Measurements from ENCODE around the gene BSN. TPM values are rescaled to one million over a fixed set of nuclear protein-coding genes. Genes with fewer than 3 reads are reported as not detected.

The BSN gene
- total RNA-seq, 6 experiments from 2014 or later: 0.31 to 0.68 (median 0.50) TPM

GRCh38 chr3:49662021-49662420 is 107.7 kb downstream of the BSN start:
- no peak for DNase-seq
- Histone ChIP-seq H3K4me1 (peaks cover 0 to 24% (median 11%) of the 10 kb centered on the region in 4 donors), H3K9me3 (no peaks in the 10 kb centered on the region), H3K4me3 (no peak overlapping the region), H3K27me3 (no peaks in the 10 kb centered on the region), H3K27ac (no peak overlapping the region), H3K36me3 (no peaks in the 10 kb centered on the region)
- ATAC-seq: no peak
- intact Hi-C loops (cut with DNase I): no loop called here
- no peak for TF ChIP-seq CTCF (IDR thresholded peaks at IDR 0.05)
- no peak for TF ChIP-seq POLR2A (IDR thresholded peaks at IDR 0.05)
- 100% methylated on average over 1 of the region's 22 CpGs for WGBS (ENCODE audit: insufficient coverage, low coverage, low lambda C conversion rate, missing lambda C conversion rate)

- Histone ChIP-seq H3K4me3 (no peak overlapping the region), H3K36me3 (no peaks in the 10 kb centered on the region), H3K4me1 (peaks cover 0 to 33% (median 14%) of the 10 kb centered on the region in 4 donors), H3K27me3 (no peaks in the 10 kb centered on the region), H3K9me3 (no peaks in the 10 kb centered on the region), H3K27ac (no peak overlapping the region)
- ATAC-seq (no peak), DNase-seq (no peak)
- intact Hi-C loops (cut with DNase I): no loop called here
- TF ChIP-seq CTCF (IDR thresholded peaks at IDR 0.05) (no peak), POLR2A (IDR thresholded peaks at IDR 0.05) (no peak)
- WGBS (ENCODE audit: insufficient coverage, low coverage, low lambda C conversion rate, missing lambda C conversion rate): 100% methylated on average over 2 of the region's 34 CpGs
These were observed 108.6 kb downstream of the BSN start for GRCh38 chr3:49662720-49663413.

- DNase-seq (no peak), ATAC-seq (no peak)
- no peak overlapping the region for H3K27ac ChIP-seq
- H3K36me3 ChIP-seq: no peaks in the 10 kb centered on the region
- intact Hi-C loops (cut with DNase I): no loop called here
- no peaks in the 10 kb centered on the region for H3K9me3 ChIP-seq
- TF ChIP-seq CTCF (IDR thresholded peaks at IDR 0.05) (no peak), POLR2A (IDR thresholded peaks at IDR 0.05) (no peak)
- WGBS (ENCODE audit: insufficient coverage, low coverage, low lambda C conversion rate, missing lambda C conversion rate): 83% methylated on average over 1 of the region's 1 CpG
- H3K4me1 ChIP-seq: peaks cover 0 to 42% (median 19%) of the 10 kb centered on the region in 4 donors
- H3K4me3 ChIP-seq: no peak overlapping the region
- no peaks in the 10 kb centered on the region for H3K27me3 ChIP-seq
These were observed 109.6 kb downstream of the BSN start for GRCh38 chr3:49663831-49664230.

DNA sequence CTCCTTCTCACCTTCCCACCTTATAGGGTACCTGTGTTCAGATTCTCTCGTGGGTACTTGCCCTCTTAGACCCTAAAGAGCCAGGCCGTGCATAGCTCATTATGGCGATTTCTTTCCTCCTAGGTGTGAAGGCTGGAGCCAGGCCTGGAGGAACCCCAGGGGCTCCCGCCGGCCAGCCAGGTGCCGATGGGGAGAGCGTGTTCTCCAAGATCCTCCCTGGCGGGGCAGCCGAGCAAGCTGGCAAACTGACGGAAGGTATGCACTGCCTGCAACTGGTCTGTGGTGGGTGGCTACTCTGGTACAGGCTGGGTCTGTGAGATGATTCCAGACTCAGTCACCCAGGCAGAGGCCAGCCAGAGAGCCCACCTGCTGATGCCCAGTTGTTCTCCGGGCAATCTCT is 110.0 kb downstream of the BSN start:
- no peaks in the 10 kb centered on the region for H3K9me3 ChIP-seq
- ATAC-seq (no peak), DNase-seq (no peak)
- H3K27me3 ChIP-seq: no peaks in the 10 kb centered on the region
- intact Hi-C loops (cut with DNase I): no loop called here
- H3K4me1 ChIP-seq: peaks cover 0 to 47% (median 22%) of the 10 kb centered on the region in 4 donors
- no peaks in the 10 kb centered on the region for H3K36me3 ChIP-seq
- TF ChIP-seq POLR2A (IDR thresholded peaks at IDR 0.05) (no peak), CTCF (IDR thresholded peaks at IDR 0.05) (no peak)
- H3K27ac ChIP-seq: no peak overlapping the region
- H3K4me3 ChIP-seq: no peak overlapping the region
- WGBS (ENCODE audit: insufficient coverage, low coverage, low lambda C conversion rate, missing lambda C conversion rate): 86% methylated on average over 4 of the region's 11 CpGs

All from right lobe of liver (tissue), 6 donors.